Stimulated activated CD4-positive, alpha-beta T cell treated with anti-CD3 and anti-CD28 coated beads, TNF-alpha, amount 100 ng/mL, for 4 hours (primary cell): ENCODE data around the gene PCYT1A.
A peak's percentile ranks its signal among the peaks of the same experiment; 100 is the strongest.

Experiments
- DNase-seq, 3 experiments: peaks; one replicate each; pipeline ENCODE4 v3.0.0-alpha.2; 2020; ENCODE audit warnings: low read depth in 3 of 3

PCYT1A gene

DNA sequence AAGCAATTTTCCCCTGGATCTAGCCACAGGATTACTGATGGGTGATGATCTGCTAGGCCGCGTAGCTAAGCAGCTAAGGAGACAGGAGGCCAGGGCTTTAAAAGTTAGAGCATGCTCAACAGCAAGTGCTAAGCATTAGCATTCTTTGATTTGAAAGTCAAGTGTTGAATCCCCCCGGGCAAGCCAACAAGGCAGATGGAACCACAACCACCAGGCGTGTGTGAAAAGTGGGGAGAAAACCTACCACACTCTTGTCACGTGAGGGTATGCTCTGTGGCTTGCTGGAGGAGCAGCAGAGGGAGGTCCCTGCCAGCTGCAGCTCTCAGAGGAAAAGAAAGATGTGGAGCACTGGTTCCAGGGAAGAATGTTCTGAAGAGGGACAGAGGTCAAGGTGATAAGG lies 50.3 kb downstream of the PCYT1A start:
- DNase-seq: no peak

- no peak for DNase-seq
Measured at GRCh38 chr3:196236223-196236622, 51.3 kb downstream of the PCYT1A start.

- no peak for DNase-seq
Measured at GRCh38 chr3:196235452-196236122, 51.9 kb downstream of the PCYT1A start.

GRCh38 chr3:196232882-196233251 lies 54.7 kb downstream of the PCYT1A start:
- no peak for DNase-seq

DNA sequence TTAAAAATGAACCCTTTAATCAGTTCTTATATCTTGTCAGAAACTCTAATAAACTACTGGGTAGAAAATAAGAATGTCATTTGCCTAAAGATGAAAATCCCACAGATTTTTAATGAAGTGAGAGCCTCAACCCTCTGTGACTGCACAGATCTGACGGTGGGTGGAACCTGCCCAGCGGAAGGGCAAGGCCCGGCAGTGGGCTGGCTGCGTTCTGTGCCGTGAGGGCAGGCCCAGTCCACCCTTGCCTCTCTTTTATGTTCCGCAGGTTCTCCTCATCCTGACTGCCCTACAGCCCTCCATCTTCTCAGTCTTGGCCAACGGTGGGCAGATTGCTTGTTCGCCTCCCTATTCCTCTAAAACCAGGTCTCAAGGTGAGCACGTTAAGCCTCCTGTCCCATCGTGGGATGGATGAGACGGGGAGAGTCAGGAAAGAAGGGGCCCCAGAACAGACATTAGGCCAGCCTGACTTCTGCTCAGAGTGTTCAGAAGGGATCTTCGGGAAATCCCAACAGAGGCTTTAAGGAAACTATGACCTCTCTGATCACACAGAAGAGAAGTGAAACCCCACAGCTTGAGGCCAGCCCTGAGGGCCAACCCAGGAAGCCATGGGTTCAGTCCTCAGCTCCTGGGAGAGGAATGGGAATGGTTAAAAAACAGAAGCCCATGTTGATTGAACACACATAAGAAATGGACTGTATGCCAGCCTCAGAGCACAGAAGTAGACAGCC lies 55.2 kb downstream of the PCYT1A start:
- DNase-seq: no peak

DNA sequence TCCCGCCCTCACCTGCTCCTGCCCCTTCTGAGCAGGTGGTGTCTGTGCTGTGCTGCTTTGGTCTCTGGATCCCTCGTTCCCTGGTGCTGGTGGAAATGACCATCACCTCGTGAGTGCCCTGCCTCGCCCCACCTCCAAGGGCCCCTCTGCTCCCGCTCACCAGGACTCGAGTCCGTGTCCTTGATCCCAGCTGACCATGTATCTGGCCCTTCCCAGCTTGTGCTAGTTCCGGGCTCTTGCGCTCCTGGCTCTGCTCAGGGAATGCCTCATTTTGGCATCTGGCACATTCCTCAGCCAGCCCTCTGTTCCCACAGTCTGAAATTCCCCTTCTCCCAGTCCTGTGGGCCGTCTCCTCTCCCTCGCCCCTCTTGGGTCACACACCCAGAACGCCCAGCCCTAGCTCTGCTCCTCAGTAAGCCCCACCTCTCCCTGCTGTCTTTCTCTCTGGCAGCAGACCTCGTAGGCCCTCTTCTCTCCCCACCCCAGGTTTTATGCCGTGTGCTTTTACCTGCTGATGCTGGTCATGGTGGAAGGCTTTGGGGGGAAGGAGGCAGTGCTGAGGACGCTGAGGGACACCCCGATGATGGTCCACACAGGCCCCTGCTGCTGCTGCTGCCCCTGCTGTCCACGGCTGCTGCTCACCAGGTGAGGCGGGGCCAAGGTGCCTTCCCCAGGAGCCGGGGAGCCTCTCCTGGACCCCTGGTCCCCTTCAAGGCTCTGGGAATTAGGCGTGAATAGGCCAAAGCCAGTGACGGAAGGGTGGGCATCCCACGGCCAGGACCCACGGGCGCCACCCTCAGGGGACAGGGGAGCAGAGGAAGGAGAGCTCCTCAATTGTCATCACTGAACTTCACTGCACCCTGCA lies 59.7 kb downstream of the PCYT1A start:
- no peak for DNase-seq

- DNase-seq: no peak
Measured at GRCh38 chr3:196227121-196227561, 60.4 kb downstream of the PCYT1A start.

DNA sequence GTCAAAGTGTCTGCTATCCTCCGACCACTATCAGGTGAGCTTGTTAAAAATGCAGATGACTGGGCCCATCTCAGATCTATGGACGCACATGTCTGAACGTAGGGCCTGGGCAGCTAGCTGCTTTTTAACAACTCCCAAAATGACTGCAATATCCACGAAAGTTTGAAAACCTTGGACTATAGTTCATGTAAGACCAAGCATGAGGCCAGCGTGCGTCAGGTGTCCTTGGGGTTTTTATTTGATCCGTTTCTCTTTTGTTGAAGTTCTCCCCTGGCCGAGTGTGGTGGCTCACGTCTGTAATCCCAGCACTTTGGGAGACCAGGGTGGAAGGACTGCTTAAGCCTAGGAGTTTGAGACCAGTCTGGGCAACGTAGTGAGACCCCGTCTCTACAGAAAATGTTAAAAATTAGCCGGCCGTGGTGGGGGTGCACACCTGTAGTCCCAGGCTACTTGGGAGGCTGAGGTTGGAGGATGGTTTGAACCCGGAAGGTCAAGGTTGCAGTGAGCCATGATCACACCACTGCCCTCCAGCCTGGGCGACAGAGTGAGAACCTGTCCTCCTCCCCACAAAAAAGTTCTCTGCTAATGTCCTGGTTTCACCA lies 61.7 kb downstream of the PCYT1A start:
- no peak for DNase-seq

GRCh38 chr3:196225086-196225485 lies 62.4 kb downstream of the PCYT1A start:
- no peak for DNase-seq

DNA sequence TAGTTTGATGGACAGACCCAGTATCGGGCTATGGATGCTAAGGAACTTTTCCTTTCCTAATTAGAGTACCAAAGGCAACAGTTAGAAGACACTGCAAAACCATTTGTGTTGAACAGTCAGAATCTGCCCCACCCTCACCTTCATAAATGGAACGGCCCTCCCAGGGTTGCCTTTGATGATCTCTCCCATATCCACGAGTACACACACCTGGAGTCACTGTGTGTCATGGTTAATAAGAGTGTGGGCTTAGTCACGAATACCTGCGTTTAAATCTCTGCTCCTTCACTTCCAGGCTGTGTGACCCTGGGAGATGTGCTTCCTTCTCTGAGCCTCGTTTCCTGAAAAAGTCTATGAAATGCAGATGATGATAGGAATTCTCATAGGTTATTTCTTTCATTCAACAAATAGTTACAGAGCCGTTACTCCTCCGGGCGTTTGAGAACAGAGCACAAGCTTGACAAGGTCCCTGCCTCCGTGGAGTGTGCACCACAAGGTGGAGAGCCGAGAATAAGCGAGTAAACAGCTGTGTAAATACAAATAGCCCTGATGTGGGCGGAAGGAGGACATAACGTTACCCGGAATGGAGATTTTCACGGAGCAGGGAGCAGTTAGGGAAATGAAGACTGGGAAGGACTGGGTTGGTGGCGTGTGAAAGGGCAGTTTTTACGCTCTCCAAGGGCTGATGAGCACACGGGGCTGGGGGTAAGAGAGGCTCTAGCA lies 64.5 kb downstream of the PCYT1A start:
- DNase-seq: no peak

- no peak for DNase-seq
Measured at GRCh38 chr3:196220991-196221390, 66.5 kb downstream of the PCYT1A start.

- DNase-seq: no peak
Measured at GRCh38 chr3:196220587-196220986, 66.9 kb downstream of the PCYT1A start.

- DNase-seq: no peak
Measured at GRCh38 chr3:196219970-196220311, 67.6 kb downstream of the PCYT1A start.

GRCh38 chr3:196219194-196219969 lies 68.1 kb downstream of the PCYT1A start:
- peak in 2 of 3 experiments; percentile 32 to 42 for DNase-seq

DNA sequence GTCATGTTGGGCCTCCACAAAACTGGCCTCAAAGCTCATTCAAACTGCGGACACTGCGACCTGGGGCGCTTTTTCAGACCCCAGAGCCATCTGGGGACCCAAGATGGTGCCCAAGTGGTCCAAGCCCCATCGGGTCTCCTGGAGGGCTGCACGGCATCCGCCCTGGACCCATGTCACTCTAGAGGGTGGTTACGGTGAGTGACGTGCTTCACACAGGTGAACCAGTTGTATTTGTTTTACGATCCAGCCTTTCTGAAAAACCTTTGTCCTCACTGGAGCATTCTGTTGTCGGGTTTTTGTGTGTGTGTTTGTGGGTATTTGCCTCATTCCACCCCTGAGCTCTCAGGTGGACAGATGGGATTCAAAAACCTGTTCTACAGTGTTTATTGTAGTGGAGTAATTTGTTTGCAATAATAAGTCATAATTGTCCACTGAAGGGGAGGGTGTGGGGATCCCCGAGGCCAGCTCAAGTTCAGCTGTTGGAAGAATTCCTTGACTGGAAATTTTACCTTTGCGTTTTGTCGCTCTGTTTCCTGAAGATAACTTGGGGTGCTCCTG lies 69.3 kb downstream of the PCYT1A start:
- DNase-seq: no peak

DNA sequence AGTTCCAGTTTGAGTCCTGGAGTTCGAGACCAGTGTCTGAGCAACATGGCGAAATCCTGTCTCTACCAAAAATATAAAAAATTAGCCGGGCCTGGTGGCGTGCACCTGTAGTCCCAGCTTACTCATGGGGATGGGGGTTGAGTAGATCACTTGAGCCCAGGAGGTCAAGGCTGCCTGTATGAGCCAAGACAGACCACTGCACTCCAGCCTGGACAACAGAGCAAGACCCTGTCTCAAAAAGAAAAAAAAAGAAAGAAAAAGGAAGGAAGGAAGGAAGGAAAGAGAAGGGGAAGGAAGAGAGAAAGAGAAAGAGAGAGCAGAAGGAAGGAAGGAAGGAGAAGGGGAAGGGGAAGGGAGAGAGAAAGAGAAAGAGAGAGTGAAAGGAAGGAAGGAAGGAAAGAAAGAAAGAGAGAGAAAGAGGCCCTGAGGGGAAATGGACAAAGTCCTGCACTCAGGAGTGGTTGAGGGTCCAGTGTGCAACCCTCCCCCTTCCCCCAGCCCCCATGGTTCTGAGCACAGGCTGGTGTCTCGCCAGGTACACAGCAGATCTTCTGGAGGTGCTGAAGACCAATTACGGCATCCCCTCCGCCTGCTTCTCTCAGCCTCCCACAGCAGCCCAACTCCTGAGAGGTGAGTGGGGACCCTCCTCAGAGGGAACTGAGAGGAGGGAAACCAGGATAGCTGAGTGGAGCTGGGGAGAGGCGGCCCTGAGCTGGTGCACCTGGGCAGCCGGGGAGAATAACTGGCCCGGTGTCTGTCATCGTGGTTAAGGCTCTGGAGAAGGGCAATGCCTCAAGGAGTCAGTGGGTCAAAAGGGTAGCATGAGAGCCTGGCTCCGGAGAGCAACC lies 70.0 kb downstream of the PCYT1A start:
- no peak for DNase-seq

DNA sequence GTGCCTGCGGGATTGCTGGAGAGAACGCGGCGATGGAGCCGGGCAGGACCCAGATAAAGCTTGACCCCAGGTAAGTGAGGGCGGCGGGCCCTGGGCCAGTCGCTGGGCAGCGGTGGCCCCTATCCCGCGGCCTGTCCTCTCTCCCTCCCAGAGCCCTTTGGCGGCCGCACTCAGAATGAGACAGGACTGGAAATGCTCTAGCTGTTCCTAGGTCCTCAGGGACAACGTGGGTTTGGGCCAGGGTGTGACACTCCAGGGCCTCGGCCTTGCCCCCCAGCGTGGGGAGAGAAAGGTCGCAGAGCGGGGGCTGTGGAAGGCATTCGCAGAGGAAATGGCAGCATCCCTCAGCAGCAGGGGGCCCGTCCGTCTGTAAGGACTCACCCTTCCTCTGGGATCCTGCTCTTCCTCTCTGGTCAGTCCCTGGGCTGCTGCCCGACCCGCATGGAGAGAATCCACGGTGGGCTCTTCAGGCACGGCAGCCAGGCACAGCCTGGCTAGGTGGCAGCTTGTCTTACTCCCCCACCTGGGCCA lies 70.8 kb downstream of the PCYT1A start:
- DNase-seq: no peak

DNA sequence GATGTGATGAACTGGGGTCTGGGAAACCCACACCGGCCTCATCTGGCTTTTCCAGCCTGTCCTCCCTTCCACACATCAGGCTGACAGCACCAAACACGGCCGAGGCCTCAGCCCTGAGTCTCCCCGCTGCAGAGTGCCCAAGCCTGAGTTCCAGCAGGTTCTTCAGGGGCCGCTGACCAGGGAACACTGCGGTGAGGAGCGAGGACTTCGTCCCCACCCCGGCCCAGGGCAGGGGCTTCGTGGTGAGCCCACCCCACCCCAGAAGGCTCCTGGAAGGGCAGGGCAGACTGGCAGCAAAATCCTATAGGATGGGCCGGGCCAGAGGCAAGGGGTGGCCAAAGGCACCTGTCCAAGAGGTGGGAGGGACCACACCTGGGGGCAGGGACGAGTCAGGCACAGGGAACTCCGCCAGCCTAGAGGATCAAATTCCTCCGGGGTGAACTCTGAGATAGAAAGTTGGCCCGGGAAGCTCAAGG lies 71.4 kb downstream of the PCYT1A start, which contains the start of gene SLC51A:
Gene SLC51A, plus strand, starts transcription at position 446 of the 476 bp plus-strand sequence. CDS start 179 bp downstream, outside the sequence.
- DNase-seq: no peak

- DNase-seq: no peak
Measured at GRCh38 chr3:196215493-196216020, 72.0 kb downstream of the PCYT1A start.
